AG10803 (cell line): Measurements from ENCODE around the gene CWF19L2.

Experiments used
- DNase-seq: peaks from one replicate; pipeline ENCODE4 v3.0.0; 2010; ENCODE audit warnings: low read depth
- H3K4me3 ChIP-seq: 2 replicates; pipeline ENCODE4 v1.5.1; 2011; ENCODE audit warnings: mild to moderate bottlenecking, low read length, control low read depth
- TF ChIP-seq, protein P1 (sequence below): conservative IDR thresholded peaks from 2 replicates; pipeline ENCODE4 v1.5.1; 2011; ENCODE audit warnings: mild to moderate bottlenecking, low read length, control low read depth, inconsistent platforms

The CWF19L2 gene

DNA sequence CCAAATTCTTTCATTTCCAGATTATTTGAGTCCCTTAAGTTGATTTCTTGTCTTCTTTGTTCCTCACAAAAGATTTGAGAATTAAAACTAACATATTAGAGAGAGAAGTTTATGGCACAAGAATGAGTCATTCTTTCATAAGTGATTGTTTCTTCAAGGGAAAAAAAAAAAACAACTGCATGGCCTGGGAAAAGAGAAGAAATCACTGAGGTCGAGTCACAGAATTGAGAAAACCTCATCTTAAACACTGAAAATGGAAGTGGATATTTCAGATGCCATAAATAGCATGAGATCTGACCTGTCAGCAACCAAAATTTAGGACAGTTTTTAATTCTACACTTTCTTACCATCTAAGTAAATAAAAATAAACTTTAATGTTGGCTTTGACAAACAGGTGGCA, 87.2 kb downstream of the CWF19L2 start:
- no peak overlapping the region for H3K4me3 ChIP-seq
- peak; percentile 35 for DNase-seq
- TF ChIP-seq, protein P1, sequence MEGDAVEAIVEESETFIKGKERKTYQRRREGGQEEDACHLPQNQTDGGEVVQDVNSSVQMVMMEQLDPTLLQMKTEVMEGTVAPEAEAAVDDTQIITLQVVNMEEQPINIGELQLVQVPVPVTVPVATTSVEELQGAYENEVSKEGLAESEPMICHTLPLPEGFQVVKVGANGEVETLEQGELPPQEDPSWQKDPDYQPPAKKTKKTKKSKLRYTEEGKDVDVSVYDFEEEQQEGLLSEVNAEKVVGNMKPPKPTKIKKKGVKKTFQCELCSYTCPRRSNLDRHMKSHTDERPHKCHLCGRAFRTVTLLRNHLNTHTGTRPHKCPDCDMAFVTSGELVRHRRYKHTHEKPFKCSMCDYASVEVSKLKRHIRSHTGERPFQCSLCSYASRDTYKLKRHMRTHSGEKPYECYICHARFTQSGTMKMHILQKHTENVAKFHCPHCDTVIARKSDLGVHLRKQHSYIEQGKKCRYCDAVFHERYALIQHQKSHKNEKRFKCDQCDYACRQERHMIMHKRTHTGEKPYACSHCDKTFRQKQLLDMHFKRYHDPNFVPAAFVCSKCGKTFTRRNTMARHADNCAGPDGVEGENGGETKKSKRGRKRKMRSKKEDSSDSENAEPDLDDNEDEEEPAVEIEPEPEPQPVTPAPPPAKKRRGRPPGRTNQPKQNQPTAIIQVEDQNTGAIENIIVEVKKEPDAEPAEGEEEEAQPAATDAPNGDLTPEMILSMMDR: no peak

DNA sequence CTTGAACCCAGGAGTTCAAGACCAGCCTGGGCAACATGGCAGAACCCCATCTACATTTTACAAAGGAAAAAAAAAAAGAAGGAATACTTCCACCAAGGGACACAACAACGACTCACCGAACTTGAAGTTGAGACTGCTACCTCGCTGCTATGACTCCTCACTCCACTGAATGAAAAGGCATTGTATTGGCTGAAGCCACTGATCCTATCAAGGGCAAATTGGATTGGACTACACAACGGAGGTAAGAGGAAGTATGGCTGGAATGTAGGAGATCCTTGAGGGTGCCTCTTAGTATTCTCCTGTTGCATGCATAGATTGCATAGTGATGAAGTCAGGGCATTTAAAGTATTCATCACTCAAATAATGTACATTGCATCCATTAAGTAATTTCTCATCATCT, 97.9 kb downstream of the CWF19L2 start:
- no peak overlapping the region for H3K4me3 ChIP-seq
- DNase-seq: no peak
- TF ChIP-seq, protein P1: no peak

DNA sequence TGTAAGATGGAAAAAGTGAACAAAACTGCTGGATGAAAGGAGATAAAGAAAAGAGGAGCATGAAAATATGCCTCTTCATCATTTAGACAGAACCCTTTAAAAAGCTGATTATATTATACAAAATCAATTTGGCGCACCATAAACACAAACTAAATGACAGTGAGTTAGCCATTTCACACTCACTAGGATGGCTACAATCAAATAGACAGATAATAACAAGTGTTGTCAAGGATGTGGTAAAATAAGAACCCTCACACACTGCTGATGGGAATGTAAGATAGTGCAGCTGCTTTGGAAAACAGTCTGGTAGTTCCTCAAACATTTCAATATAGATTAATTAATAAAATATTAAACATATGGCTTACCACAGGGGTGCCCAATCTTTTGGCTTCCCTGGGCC, 99.7 kb downstream of the CWF19L2 start:
- H3K4me3 ChIP-seq: no peak overlapping the region
- no peak for DNase-seq
- TF ChIP-seq, protein P1: no peak

DNA sequence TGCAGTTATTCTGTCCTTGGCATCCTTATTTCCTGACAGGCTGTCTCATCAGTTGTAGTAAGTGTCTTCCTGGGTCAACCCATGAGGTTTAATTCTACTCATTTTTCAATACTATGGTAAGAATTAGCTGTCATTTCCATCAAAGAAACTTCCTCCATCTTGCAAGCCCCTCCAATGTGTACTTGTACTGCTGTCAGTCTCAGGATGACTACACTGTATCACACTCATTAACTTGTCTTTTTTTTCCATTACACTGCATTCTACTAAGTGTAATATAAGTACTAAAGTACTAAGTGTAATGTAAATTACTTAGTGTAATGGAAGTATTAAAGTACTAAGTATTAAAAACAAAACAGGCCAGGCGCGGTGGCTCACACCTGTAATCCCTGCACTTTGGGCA, 102.8 kb downstream of the CWF19L2 start:
- DNase-seq: no peak
- no peak overlapping the region for H3K4me3 ChIP-seq
- TF ChIP-seq, protein P1: no peak

DNA sequence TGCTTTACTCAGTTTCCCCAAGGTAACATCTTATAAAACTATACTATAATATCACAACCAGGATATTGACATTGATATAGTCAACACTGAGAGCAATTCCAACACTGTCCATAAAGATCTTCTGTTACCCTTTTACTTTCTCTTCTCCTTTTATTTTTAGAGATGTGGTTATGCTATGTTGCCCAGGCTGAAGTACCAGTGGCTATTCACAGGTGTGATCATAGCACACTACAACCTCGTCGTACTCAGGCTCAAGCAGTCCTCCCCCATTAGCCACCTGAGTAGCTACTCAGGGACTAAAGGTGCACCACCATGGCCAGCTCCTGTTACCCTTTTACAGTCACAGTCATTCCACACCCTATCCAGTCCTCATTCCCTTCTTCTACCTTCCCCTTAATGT, 119.7 kb downstream of the CWF19L2 start:
- DNase-seq: no peak
- TF ChIP-seq, protein P1: no peak
- no peak overlapping the region for H3K4me3 ChIP-seq

DNA sequence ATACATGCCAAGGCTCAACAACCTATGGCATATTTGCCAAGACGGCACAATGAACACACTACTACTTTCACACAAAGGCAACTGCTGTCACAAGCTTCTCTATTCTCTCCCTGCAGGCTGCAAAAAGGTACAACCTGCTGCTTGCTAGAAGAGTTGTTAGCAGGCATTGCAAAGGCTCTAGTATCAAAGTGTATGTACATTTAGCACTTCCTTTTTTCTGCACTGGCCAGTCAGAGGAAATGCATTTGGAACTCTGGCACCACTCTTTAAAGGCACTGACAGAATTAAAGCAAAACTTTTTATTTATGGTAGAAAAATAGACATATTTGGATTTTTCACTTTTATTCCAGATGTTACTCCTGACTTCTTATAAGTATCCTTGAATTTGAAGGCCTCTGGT, 125.9 kb downstream of the CWF19L2 start:
- H3K4me3 ChIP-seq: no peak overlapping the region
- TF ChIP-seq, protein P1: no peak
- DNase-seq: no peak

DNA sequence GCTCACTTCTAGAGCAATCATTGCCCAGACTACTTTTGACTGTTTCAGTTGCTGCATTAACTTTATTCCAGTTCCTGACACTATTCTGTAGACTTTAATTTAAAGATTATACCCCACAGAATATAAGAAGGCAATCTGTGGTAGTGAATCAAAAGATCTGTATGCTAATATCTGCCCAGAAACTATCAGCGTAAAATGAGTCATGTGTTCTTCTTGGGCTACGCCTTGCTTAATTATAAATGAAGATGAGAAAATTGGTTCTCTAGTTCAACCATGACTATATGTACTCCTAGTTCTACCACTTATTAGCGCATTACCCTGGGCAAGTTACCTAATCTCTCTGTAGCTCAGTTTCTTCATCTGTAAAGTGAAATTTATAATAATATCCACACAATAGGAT, 128.5 kb downstream of the CWF19L2 start:
- TF ChIP-seq, protein P1: no peak
- no peak overlapping the region for H3K4me3 ChIP-seq
- no peak for DNase-seq
